Breast epithelium (tissue), 4 donors: ENCODE results near the gene GRIN2C. TPM values are rescaled to one million over a fixed set of nuclear protein-coding genes. Genes with fewer than 3 reads are reported as not detected.

Experiments
- DNase-seq, 2 donors: peaks; one replicate each; pipeline ENCODE4 v3.0.0-alpha.2; 2019; ENCODE audit warnings: low spot score in 2 of 2
- H3K27ac ChIP-seq, 2 donors: fragments of 200-600 bp; sonication (generic) in 1 of 2; one replicate each; pipeline ENCODE4 v1.5.1; 2016 to 2019; ENCODE audit warnings: mild to moderate bottlenecking in 1 of 2
- H3K27me3 ChIP-seq, 2 donors: fragments of 200-600 bp; sonication (generic) in 1 of 2; one replicate each; pipeline versions ENCODE4 v1.5.1 to v1.6.0; 2017 to 2019; ENCODE audit warnings: control low read depth in 1 of 2, mild to moderate bottlenecking in 1 of 2
- H3K36me3 ChIP-seq: fragments of 200-600 bp; one replicate; pipeline ENCODE4 v1.5.1; 2019
- H3K4me1 ChIP-seq, 2 donors: fragments of 200-600 bp; sonication (generic); one replicate each; pipeline ENCODE4 v1.5.1; 2016 to 2019; ENCODE audit warnings: control low read depth in 1 of 2
- H3K4me3 ChIP-seq, 3 donors: fragments of 200-600 bp; sonication (generic); 1 replicate in 2 of 3; 2 replicates in 1 of 3; pipeline ENCODE4 v1.5.1; 2016 to 2019; ENCODE audit warnings: mild to moderate bottlenecking in 3 of 3, moderate library complexity in 2 of 3
- H3K9me3 ChIP-seq, 2 donors: fragments of 200-600 bp; sonication (generic) in 1 of 2; one replicate each; pipeline ENCODE4 v1.5.1; 2016 to 2019; ENCODE audit warnings: control low read depth in 1 of 2
- POLR2A ChIP-seq: fragments of 450-650 bp; IDR thresholded peaks from one replicate; pipeline ENCODE4 v1.6.1; 2016; ENCODE audit warnings: antibody characterized with exemption, mild to moderate bottlenecking, moderate library complexity
- POLR2AphosphoS5 ChIP-seq, 3 donors: sonication (generic); formaldehyde crosslinking; IDR thresholded peaks; one replicate each; pipeline ENCODE4 v1.6.1; 2017; ENCODE audit warnings: antibody characterized with exemption in 3 of 3
- intact Hi-C: fragments of 100-400 bp; cut with DNase I; formaldehyde crosslinking; loops from one replicate; pipeline ENCODE4 v1.15.1; 2023; ENCODE audit warnings: low total_unique reads
- total RNA-seq, 3 donors: library from RNA; depleted of rRNA; stranded (reverse); fragments of >200 nt; gene quantifications; one replicate each; pipeline ENCODE4 v1.1.0, GENCODE V29; 2016
- TF ChIP-seq, protein P1 (sequence below), 3 donors: fragments of 450-650 bp; IDR thresholded peaks; one replicate each; pipeline ENCODE4 v1.5.1; 2016 to 2017; ENCODE audit warnings: antibody characterized with exemption in 3 of 3, mild to moderate bottlenecking in 3 of 3, moderate library complexity in 3 of 3

GRIN2C gene
- total RNA-seq, 3 donors from 2014 or later: 0.48 TPM; not detected in 2

DNA sequence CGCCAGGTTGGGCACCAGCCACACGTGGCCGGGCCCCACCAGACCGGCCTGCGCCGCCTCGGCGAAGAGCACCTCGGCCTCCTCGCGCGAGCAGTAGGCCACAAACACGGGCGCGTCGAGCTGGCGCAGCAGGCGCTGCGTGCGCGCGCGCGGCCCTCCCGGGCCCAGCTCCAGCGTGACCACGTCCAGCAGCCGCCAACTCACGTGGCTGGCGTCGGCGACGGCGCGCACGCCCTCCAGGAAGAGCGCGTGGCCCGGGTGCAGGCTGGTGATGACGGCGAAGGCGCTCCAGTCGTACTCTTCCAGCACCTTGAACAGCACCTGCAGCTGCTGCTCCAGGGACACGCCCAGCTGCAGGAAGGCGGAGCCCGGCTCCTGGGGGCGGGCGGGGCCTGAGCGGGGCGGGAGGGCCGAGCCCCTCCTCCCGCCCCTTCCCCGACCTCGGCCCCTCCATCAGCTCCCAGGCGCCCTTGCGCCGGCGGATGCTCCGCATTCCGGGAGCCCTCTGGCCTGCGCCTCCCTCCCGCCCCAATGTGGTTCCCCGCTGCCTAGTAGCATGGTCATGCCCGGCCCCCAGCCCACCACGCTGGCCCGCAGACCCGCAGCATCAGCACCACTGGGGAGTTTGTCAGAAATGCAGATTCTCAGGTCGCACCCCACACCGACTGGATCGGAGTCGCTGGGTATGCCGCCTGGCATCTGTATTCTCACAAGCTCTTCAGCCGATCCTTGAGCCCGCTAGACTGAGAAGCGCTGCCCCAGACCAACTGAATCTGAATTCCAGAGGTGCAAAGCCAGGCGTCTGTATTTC lies 7.2 kb downstream of the GRIN2C start:
- Histone ChIP-seq H3K4me1 (no peaks in the 10 kb centered on the region), H3K27ac (no peak overlapping the region), H3K4me3 (peak overlapping the region in 2 of 3 donors; percentile 24 to 44), H3K9me3 (no peaks in the 10 kb centered on the region), H3K36me3 (no peaks in the 10 kb centered on the region), H3K27me3 (peaks cover 5 to 58% of the 10 kb centered on the region in 2 donors)
- intact Hi-C loops: no loop called here
- TF ChIP-seq POLR2A (no peak), POLR2AphosphoS5 (IDR thresholded peaks at IDR 0.05) (no peak)
- TF ChIP-seq, protein P1, sequence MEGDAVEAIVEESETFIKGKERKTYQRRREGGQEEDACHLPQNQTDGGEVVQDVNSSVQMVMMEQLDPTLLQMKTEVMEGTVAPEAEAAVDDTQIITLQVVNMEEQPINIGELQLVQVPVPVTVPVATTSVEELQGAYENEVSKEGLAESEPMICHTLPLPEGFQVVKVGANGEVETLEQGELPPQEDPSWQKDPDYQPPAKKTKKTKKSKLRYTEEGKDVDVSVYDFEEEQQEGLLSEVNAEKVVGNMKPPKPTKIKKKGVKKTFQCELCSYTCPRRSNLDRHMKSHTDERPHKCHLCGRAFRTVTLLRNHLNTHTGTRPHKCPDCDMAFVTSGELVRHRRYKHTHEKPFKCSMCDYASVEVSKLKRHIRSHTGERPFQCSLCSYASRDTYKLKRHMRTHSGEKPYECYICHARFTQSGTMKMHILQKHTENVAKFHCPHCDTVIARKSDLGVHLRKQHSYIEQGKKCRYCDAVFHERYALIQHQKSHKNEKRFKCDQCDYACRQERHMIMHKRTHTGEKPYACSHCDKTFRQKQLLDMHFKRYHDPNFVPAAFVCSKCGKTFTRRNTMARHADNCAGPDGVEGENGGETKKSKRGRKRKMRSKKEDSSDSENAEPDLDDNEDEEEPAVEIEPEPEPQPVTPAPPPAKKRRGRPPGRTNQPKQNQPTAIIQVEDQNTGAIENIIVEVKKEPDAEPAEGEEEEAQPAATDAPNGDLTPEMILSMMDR (IDR thresholded peaks at IDR 0.05): no peak
- DNase-seq: no peak

GRCh38 chr17:74851612-74852236 lies 8.0 kb downstream of the GRIN2C start:
- Histone ChIP-seq H3K36me3 (no peaks in the 10 kb centered on the region), H3K27ac (no peak overlapping the region), H3K4me1 (no peaks in the 10 kb centered on the region), H3K27me3 (peaks cover 5 to 53% of the 10 kb centered on the region in 2 donors), H3K9me3 (no peaks in the 10 kb centered on the region), H3K4me3 (peak overlapping the region in 1 of 3 donors; percentile 44)
- no peak for DNase-seq
- TF ChIP-seq POLR2AphosphoS5 (IDR thresholded peaks at IDR 0.05) (no peak), POLR2A (no peak)
- TF ChIP-seq, protein P1 (IDR thresholded peaks at IDR 0.05): no peak
- intact Hi-C loops: no loop called here

GRCh38 chr17:74850914-74851313 lies 8.8 kb downstream of the GRIN2C start:
- intact Hi-C loops: no loop called here
- H3K27me3 ChIP-seq: peaks cover 5 to 54% of the 10 kb centered on the region in 2 donors
- TF ChIP-seq, protein P1 (IDR thresholded peaks at IDR 0.05): no peak
- no peak for TF ChIP-seq POLR2AphosphoS5 (IDR thresholded peaks at IDR 0.05)
- no peak for TF ChIP-seq POLR2A

DNA sequence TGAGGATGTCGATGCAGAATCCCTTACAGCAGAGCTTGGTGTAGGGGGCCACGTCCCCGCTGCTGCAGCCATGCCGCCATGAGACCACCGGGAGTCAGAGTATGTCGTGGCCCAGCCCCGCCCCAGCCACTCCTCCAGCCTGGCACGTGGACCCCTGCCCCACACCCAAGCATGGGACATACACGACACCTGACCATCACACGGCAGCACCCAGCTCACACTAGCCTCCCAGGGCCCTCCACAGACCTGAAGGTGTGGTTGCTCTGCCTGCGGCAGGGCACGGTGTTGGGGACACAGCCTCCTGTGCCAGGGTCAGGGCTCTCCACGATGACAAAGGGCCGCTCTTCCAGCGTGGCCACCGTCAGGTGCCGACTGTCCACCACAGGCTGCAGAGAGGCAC lies 9.4 kb downstream of the GRIN2C start:
- H3K27ac ChIP-seq: no peak overlapping the region
- DNase-seq: no peak
- H3K36me3 ChIP-seq: no peaks in the 10 kb centered on the region
- H3K9me3 ChIP-seq: no peaks in the 10 kb centered on the region
- no peak for TF ChIP-seq POLR2AphosphoS5 (IDR thresholded peaks at IDR 0.05)
- TF ChIP-seq, protein P1 (IDR thresholded peaks at IDR 0.05): no peak
- no peak for TF ChIP-seq POLR2A
- no peak overlapping the region for H3K4me3 ChIP-seq
- no peaks in the 10 kb centered on the region for H3K4me1 ChIP-seq
- H3K27me3 ChIP-seq: peaks cover 5 to 51% of the 10 kb centered on the region in 2 donors
- intact Hi-C loops: no loop called here

More at GRCh38 chr17:74850914-74851313, 8.8 kb downstream of the GRIN2C start:
- Histone ChIP-seq H3K9me3 (no peaks in the 10 kb centered on the region), H3K4me1 (no peaks in the 10 kb centered on the region), H3K4me3 (no peak overlapping the region), H3K27ac (no peak overlapping the region), H3K36me3 (no peaks in the 10 kb centered on the region)
- no peak for DNase-seq
